Right atrium auricular region (tissue), 2 donors: ENCODE results near the gene INSYN2A. TPM values are rescaled to one million over a fixed set of nuclear protein-coding genes. Genes with fewer than 3 reads are reported as not detected.

Experiments used
- DNase-seq: peaks from one replicate; pipeline ENCODE4 v3.0.0-alpha.2; 2019; ENCODE audit warnings: low spot score
- H3K27ac ChIP-seq, 2 donors: fragments of 200-600 bp; sonication (generic); 1 replicate in 1 of 2; 2 replicates in 1 of 2; pipeline ENCODE4 v1.5.1; 2016 to 2019
- H3K27me3 ChIP-seq, 2 donors: fragments of 200-600 bp; sonication (generic); one replicate each; pipeline versions ENCODE4 v1.5.1 to v1.6.0; 2017 to 2019
- H3K36me3 ChIP-seq: fragments of 200-600 bp; sonication (generic); one replicate; pipeline ENCODE4 v1.5.1; 2016
- H3K4me1 ChIP-seq, 2 donors: fragments of 200-600 bp; sonication (generic); one replicate each; pipeline versions ENCODE4 v1.5.1 to v1.6.0; 2017 to 2019
- H3K4me3 ChIP-seq, 2 donors: fragments of 200-600 bp; sonication (generic); 1 replicate in 1 of 2; 2 replicates in 1 of 2; pipeline ENCODE4 v1.5.1; 2017 to 2019; ENCODE audit warnings: mild to moderate bottlenecking in 1 of 2, moderate library complexity in 1 of 2
- H3K9me3 ChIP-seq, 2 donors: fragments of 200-600 bp; sonication (generic); one replicate each; pipeline ENCODE4 v1.5.1; 2019
- CTCF ChIP-seq, 2 donors: fragments of 200-600 bp; sonication (generic); IDR thresholded peaks; one replicate each; pipeline ENCODE4 v1.5.1; 2019; ENCODE audit warnings: antibody characterized with exemption in 2 of 2
- total RNA-seq, 2 donors: library from RNA; depleted of rRNA; stranded (reverse); fragments of >200 nt; gene quantifications; one replicate each; pipeline ENCODE4 v1.1.0, GENCODE V29; 2016

The INSYN2A gene
- total RNA-seq, 2 donors from 2014 or later, result 0.11 TPM; not detected in 1

GRCh38 chr10:127184582-127184981, 11.8 kb downstream of the INSYN2A start:
- H3K27me3 ChIP-seq, result no peaks in the 10 kb centered on the region
- TF ChIP-seq CTCF (IDR thresholded peaks at IDR 0.05), result no peak
- H3K4me3 ChIP-seq, result no peak overlapping the region
- no peak overlapping the region for H3K27ac ChIP-seq
- no peaks in the 10 kb centered on the region for H3K4me1 ChIP-seq
- no peaks in the 10 kb centered on the region for H3K9me3 ChIP-seq
- H3K36me3 ChIP-seq, result no peaks in the 10 kb centered on the region
- no peak for DNase-seq

GRCh38 chr10:127182161-127182560, 14.2 kb downstream of the INSYN2A start:
- Histone ChIP-seq H3K27ac (no peak overlapping the region), H3K4me3 (no peak overlapping the region), H3K36me3 (no peaks in the 10 kb centered on the region), H3K4me1 (no peaks in the 10 kb centered on the region), H3K9me3 (no peaks in the 10 kb centered on the region), H3K27me3 (no peaks in the 10 kb centered on the region)
- no peak for DNase-seq
- no peak for TF ChIP-seq CTCF (IDR thresholded peaks at IDR 0.05)

- no peak for TF ChIP-seq CTCF (IDR thresholded peaks at IDR 0.05)
- Histone ChIP-seq H3K4me3 (no peak overlapping the region), H3K9me3 (no peaks in the 10 kb centered on the region), H3K36me3 (no peaks in the 10 kb centered on the region), H3K27ac (no peak overlapping the region), H3K4me1 (no peaks in the 10 kb centered on the region), H3K27me3 (no peaks in the 10 kb centered on the region)
- no peak for DNase-seq
Observed at GRCh38 chr10:127179612-127180250, 16.7 kb downstream of the INSYN2A start.

GRCh38 chr10:127176649-127177048, 19.7 kb downstream of the INSYN2A start:
- no peak overlapping the region for H3K27ac ChIP-seq
- no peak overlapping the region for H3K4me3 ChIP-seq
- DNase-seq, result no peak

GRCh38 chr10:127175357-127176110, 20.9 kb downstream of the INSYN2A start:
- Histone ChIP-seq H3K27ac (no peak overlapping the region), H3K27me3 (no peaks in the 10 kb centered on the region), H3K4me1 (no peaks in the 10 kb centered on the region), H3K36me3 (no peaks in the 10 kb centered on the region), H3K4me3 (no peak overlapping the region), H3K9me3 (no peaks in the 10 kb centered on the region)
- DNase-seq, result no peak
- no peak for TF ChIP-seq CTCF (IDR thresholded peaks at IDR 0.05)

More at GRCh38 chr10:127176649-127177048, 19.7 kb downstream of the INSYN2A start:
- Histone ChIP-seq H3K27me3 (no peaks in the 10 kb centered on the region), H3K4me1 (no peaks in the 10 kb centered on the region), H3K9me3 (no peaks in the 10 kb centered on the region), H3K36me3 (no peaks in the 10 kb centered on the region)
- no peak for TF ChIP-seq CTCF (IDR thresholded peaks at IDR 0.05)
